Measurements from ENCODE around the gene STEAP2.

STEAP2 gene

DNA sequence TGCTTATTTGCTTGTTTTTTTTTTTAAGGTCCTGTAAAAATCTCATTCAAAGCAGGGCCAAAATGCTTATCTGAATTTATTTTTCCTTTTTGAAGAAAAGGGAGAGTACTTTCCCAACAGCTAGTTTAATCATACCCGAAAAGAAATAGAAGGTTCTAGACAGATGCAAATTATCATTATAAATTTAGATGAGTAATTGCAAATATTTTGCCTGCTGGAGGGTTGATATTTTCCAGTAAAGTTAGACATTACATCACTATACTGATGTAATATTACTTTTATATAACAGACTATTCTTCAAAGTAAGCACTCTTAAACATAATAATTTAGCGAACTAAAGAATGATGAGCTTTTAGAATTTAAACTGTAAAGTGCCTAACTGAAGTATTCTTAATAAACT lies 19.3 kb downstream of the STEAP2 start:
- no peak for TF ChIP-seq EZH2phosphoT487 (IDR thresholded peaks at IDR 0.05; ENCODE audit: low read depth)
- TF ChIP-seq, protein P1, sequence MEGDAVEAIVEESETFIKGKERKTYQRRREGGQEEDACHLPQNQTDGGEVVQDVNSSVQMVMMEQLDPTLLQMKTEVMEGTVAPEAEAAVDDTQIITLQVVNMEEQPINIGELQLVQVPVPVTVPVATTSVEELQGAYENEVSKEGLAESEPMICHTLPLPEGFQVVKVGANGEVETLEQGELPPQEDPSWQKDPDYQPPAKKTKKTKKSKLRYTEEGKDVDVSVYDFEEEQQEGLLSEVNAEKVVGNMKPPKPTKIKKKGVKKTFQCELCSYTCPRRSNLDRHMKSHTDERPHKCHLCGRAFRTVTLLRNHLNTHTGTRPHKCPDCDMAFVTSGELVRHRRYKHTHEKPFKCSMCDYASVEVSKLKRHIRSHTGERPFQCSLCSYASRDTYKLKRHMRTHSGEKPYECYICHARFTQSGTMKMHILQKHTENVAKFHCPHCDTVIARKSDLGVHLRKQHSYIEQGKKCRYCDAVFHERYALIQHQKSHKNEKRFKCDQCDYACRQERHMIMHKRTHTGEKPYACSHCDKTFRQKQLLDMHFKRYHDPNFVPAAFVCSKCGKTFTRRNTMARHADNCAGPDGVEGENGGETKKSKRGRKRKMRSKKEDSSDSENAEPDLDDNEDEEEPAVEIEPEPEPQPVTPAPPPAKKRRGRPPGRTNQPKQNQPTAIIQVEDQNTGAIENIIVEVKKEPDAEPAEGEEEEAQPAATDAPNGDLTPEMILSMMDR (IDR thresholded peaks at IDR 0.05; ENCODE audit: low read depth, low read length) = no peak
- H3K36me3 ChIP-seq (replicated peaks; ENCODE audit: low read depth, low read length) = no peaks in the 10 kb centered on the region

DNA sequence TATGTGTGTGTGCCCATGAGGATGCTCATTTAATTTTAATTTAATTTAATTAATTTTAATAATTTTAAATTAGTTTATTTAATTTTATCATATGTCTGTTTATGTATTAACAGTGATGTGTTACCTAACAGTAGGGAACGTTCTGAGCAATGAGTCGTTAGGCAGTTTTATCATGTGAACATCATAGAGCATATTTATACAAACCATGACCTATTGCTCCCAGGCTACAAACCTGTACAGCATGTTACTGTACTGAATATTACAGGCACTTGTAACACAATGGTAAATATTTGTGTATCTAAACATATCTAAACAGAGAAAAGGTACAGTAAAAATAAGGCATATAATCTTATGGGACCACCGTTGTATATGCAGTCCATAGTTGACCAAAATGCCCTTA lies 19.8 kb downstream of the STEAP2 start:
- no peak overlapping the region for H3K27ac ChIP-seq (ENCODE audit: low read length)
- peaks cover 6% of the 10 kb centered on the region for H3K4me1 ChIP-seq (ENCODE audit: low read length)
- H3K9ac ChIP-seq (ENCODE audit: low read length) = no peak overlapping the region
- H3K4me2 ChIP-seq (ENCODE audit: low read length) = no peak overlapping the region
- no peaks in the 10 kb centered on the region for H3K9me3 ChIP-seq (ENCODE audit: insufficient read depth, low read length)
- H3K79me2 ChIP-seq (ENCODE audit: low read length) = no peaks in the 10 kb centered on the region
- no peaks in the 10 kb centered on the region for H3K27me3 ChIP-seq (ENCODE audit: low read depth, low read length)
- H3K4me3 ChIP-seq (ENCODE audit: low read length) = no peak overlapping the region
- no peaks in the 10 kb centered on the region for H3K36me3 ChIP-seq (replicated peaks; ENCODE audit: low read depth, low read length)
- H4K20me1 ChIP-seq (ENCODE audit: insufficient read depth, low read length) = no peaks in the 10 kb centered on the region
- no peak overlapping the region for H2AFZ ChIP-seq (ENCODE audit: low read depth, low read length)
- TF ChIP-seq EZH2phosphoT487 (IDR thresholded peaks at IDR 0.05; ENCODE audit: low read depth) = no peak
- TF ChIP-seq, protein P1 (IDR thresholded peaks at IDR 0.05; ENCODE audit: low read depth, low read length) = no peak

More for the DNA sequence above, 19.3 kb downstream of the STEAP2 start:
- Histone ChIP-seq H3K79me2 (ENCODE audit: low read length) (no peaks in the 10 kb centered on the region), H3K27me3 (ENCODE audit: low read depth, low read length) (no peaks in the 10 kb centered on the region), H3K9ac (ENCODE audit: low read length) (no peak overlapping the region), H3K4me3 (ENCODE audit: low read length) (no peak overlapping the region), H2AFZ (ENCODE audit: low read depth, low read length) (no peak overlapping the region), H3K4me2 (ENCODE audit: low read length) (no peak overlapping the region), H3K4me1 (ENCODE audit: low read length) (peaks cover 6% of the 10 kb centered on the region), H3K9me3 (ENCODE audit: insufficient read depth, low read length) (no peaks in the 10 kb centered on the region), H4K20me1 (ENCODE audit: insufficient read depth, low read length) (no peaks in the 10 kb centered on the region), H3K27ac (ENCODE audit: low read length) (no peak overlapping the region)

DNA sequence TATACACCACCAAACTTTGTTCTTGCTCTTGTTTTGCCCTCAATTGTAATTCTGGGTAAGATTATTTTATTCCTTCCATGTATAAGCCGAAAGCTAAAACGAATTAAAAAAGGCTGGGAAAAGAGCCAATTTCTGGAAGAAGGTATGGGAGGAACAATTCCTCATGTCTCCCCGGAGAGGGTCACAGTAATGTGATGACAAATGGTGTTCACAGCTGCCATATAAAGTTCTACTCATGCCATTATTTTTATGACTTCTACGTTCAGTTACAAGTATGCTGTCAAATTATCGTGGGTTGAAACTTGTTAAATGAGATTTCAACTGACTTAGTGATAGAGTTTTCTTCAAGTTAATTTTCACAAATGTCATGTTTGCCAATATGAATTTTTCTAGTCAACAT lies 20.9 kb downstream of the STEAP2 start:
- Histone ChIP-seq H3K4me1 (ENCODE audit: low read length) (peaks cover 6% of the 10 kb centered on the region), H3K4me2 (ENCODE audit: low read length) (no peak overlapping the region), H3K36me3 (replicated peaks; ENCODE audit: low read depth, low read length) (no peaks in the 10 kb centered on the region), H2AFZ (ENCODE audit: low read depth, low read length) (no peak overlapping the region), H3K27ac (ENCODE audit: low read length) (no peak overlapping the region), H3K27me3 (ENCODE audit: low read depth, low read length) (no peaks in the 10 kb centered on the region), H3K9me3 (ENCODE audit: insufficient read depth, low read length) (no peaks in the 10 kb centered on the region), H3K9ac (ENCODE audit: low read length) (no peak overlapping the region), H3K79me2 (ENCODE audit: low read length) (no peaks in the 10 kb centered on the region), H4K20me1 (ENCODE audit: insufficient read depth, low read length) (no peaks in the 10 kb centered on the region), H3K4me3 (ENCODE audit: low read length) (no peak overlapping the region)
- TF ChIP-seq, protein P1 (IDR thresholded peaks at IDR 0.05; ENCODE audit: low read depth, low read length) = no peak
- no peak for TF ChIP-seq EZH2phosphoT487 (IDR thresholded peaks at IDR 0.05; ENCODE audit: low read depth)

DNA sequence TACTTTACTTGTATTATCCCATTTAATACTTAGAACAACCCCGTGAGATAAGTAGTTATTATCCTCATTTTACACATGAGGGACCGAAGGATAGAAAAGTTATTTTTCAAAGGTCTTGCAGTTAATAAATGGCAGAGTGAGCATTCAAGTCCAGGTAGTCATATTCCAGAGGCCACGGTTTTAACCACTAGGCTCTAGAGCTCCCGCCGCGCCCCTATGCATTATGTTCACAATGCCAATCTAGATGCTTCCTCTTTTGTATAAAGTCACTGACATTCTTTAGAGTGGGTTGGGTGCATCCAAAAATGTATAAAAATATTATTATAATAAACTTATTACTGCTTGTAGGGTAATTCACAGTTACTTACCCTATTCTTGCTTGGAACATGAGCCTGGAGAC lies 22.0 kb downstream of the STEAP2 start:
- Histone ChIP-seq H3K27me3 (ENCODE audit: low read depth, low read length) (no peaks in the 10 kb centered on the region), H3K4me2 (ENCODE audit: low read length) (no peak overlapping the region), H3K36me3 (replicated peaks; ENCODE audit: low read depth, low read length) (no peaks in the 10 kb centered on the region), H3K79me2 (ENCODE audit: low read length) (no peaks in the 10 kb centered on the region), H3K4me3 (ENCODE audit: low read length) (no peak overlapping the region), H3K4me1 (ENCODE audit: low read length) (peaks cover 17% of the 10 kb centered on the region), H3K9ac (ENCODE audit: low read length) (no peak overlapping the region), H3K27ac (ENCODE audit: low read length) (no peak overlapping the region), H2AFZ (ENCODE audit: low read depth, low read length) (no peak overlapping the region), H4K20me1 (ENCODE audit: insufficient read depth, low read length) (no peaks in the 10 kb centered on the region), H3K9me3 (ENCODE audit: insufficient read depth, low read length) (no peaks in the 10 kb centered on the region)
- no peak for TF ChIP-seq EZH2phosphoT487 (IDR thresholded peaks at IDR 0.05; ENCODE audit: low read depth)
- TF ChIP-seq, protein P1 (IDR thresholded peaks at IDR 0.05; ENCODE audit: low read depth, low read length) = no peak

All from OCI-LY3 (cell line).